Measurements from ENCODE around the gene FGF22.

FGF22 gene

GRCh38 chr19:670609-671075 lies 31.0 kb downstream of the FGF22 start:
- ATAC-seq = no peak
- H3K27ac Mint-ChIP-seq = no peak overlapping the region
- H3K4me1 Mint-ChIP-seq = peaks cover 8% of the 10 kb centered on the region
- H3K4me3 Mint-ChIP-seq = no peak overlapping the region
- H3K9me3 Mint-ChIP-seq = no peaks in the 10 kb centered on the region
- DNase-seq = no peak
- H3K27me3 Mint-ChIP-seq = peaks cover 27% of the 10 kb centered on the region

- Mint-ChIP-seq H3K27me3 (peaks cover 25% of the 10 kb centered on the region), H3K27ac (no peak overlapping the region), H3K4me3 (no peak overlapping the region), H3K4me1 (peaks cover 15% of the 10 kb centered on the region), H3K9me3 (no peaks in the 10 kb centered on the region)
- ATAC-seq (no peak), DNase-seq (no peak)
Measured at GRCh38 chr19:674282-675151, 34.8 kb downstream of the FGF22 start.

- Mint-ChIP-seq H3K4me3 (peak overlapping the region in 1 of 2 donors; percentile 9), H3K27me3 (peaks cover 23% of the 10 kb centered on the region), H3K27ac (no peak overlapping the region), H3K9me3 (no peaks in the 10 kb centered on the region), H3K4me1 (peaks cover 15% of the 10 kb centered on the region)
- ATAC-seq (no peak), DNase-seq (no peak)
Measured at GRCh38 chr19:676007-676338, 36.3 kb downstream of the FGF22 start.

- peaks cover 20% of the 10 kb centered on the region for H3K4me1 Mint-ChIP-seq
- H3K27me3 Mint-ChIP-seq = peaks cover 23% of the 10 kb centered on the region
- ATAC-seq (no peak), DNase-seq (no peak)
- H3K4me3 Mint-ChIP-seq = peak within 1 kb of the TSS in 1 of 2 donors; percentile 9
- H3K9me3 Mint-ChIP-seq = no peaks in the 10 kb centered on the region
- no peak within 1 kb of the TSS for H3K27ac Mint-ChIP-seq
Measured at GRCh38 chr19:676339-677105, 36.8 kb downstream of the FGF22 start, which contains the start of gene FSTL3. Gene FSTL3, plus strand, starts transcription at chr19:676392. Its CDS starts 32 bp downstream, at chr19:676424.

GRCh38 chr19:677201-677600 lies 37.5 kb downstream of the FGF22 start:
- peaks cover 23% of the 10 kb centered on the region for H3K27me3 Mint-ChIP-seq
- H3K4me1 Mint-ChIP-seq = peaks cover 23% of the 10 kb centered on the region
- ATAC-seq (no peak), DNase-seq (no peak)
- no peak overlapping the region for H3K27ac Mint-ChIP-seq
- no peak overlapping the region for H3K4me3 Mint-ChIP-seq
- H3K9me3 Mint-ChIP-seq = no peaks in the 10 kb centered on the region

GRCh38 chr19:677601-678436 lies 38.1 kb downstream of the FGF22 start:
- DNase-seq (no peak), ATAC-seq (no peak)
- H3K4me3 Mint-ChIP-seq = peak overlapping the region in 1 of 2 donors; percentile 19
- H3K9me3 Mint-ChIP-seq = no peaks in the 10 kb centered on the region
- no peak overlapping the region for H3K27ac Mint-ChIP-seq
- peaks cover 23% of the 10 kb centered on the region for H3K4me1 Mint-ChIP-seq
- peaks cover 23% of the 10 kb centered on the region for H3K27me3 Mint-ChIP-seq

- no peaks in the 10 kb centered on the region for H3K9me3 Mint-ChIP-seq
- H3K27ac Mint-ChIP-seq = peak overlapping the region in 1 of 2 donors; percentile 59
- DNase-seq (no peak), ATAC-seq (no peak)
- peaks cover 23% of the 10 kb centered on the region for H3K4me1 Mint-ChIP-seq
- peaks cover 18% of the 10 kb centered on the region for H3K27me3 Mint-ChIP-seq
- H3K4me3 Mint-ChIP-seq = peak overlapping the region; percentile 74 to 76
Measured at GRCh38 chr19:678791-679388, 39.2 kb downstream of the FGF22 start.

- Mint-ChIP-seq H3K27ac (peak overlapping the region in 1 of 2 donors; percentile 59), H3K27me3 (peaks cover 13% of the 10 kb centered on the region), H3K4me3 (peak overlapping the region; percentile 74 to 76), H3K4me1 (peaks cover 23% of the 10 kb centered on the region), H3K9me3 (no peaks in the 10 kb centered on the region)
- DNase-seq (peak in 1 of 2 donors; percentile 43), ATAC-seq (peak; percentile 29)
Measured at GRCh38 chr19:679418-680286, 40.0 kb downstream of the FGF22 start.

GRCh38 chr19:680287-681028 lies 40.8 kb downstream of the FGF22 start:
- DNase-seq (peak; percentile 97 to 99), ATAC-seq (peak; percentile 86)
- peak overlapping the region; percentile 86 to 88 for H3K4me3 Mint-ChIP-seq
- peaks cover 5% of the 10 kb centered on the region for H3K27me3 Mint-ChIP-seq
- H3K4me1 Mint-ChIP-seq = peaks cover 17% of the 10 kb centered on the region
- no peaks in the 10 kb centered on the region for H3K9me3 Mint-ChIP-seq
- H3K27ac Mint-ChIP-seq = peak overlapping the region; percentile 98 to 99

GRCh38 chr19:681029-682019 lies 41.6 kb downstream of the FGF22 start:
- ATAC-seq = no peak
- peak in 1 of 2 donors; percentile 51 for DNase-seq
- peak overlapping the region; percentile 98 to 99 for H3K27ac Mint-ChIP-seq

GRCh38 chr19:682678-683320 lies 43.1 kb downstream of the FGF22 start:
- no peak for ATAC-seq

More at GRCh38 chr19:681029-682019, 41.6 kb downstream of the FGF22 start:
- peak overlapping the region; percentile 86 to 88 for H3K4me3 Mint-ChIP-seq
- H3K9me3 Mint-ChIP-seq = no peaks in the 10 kb centered on the region
- H3K4me1 Mint-ChIP-seq = peaks cover 14% of the 10 kb centered on the region
- no peaks in the 10 kb centered on the region for H3K27me3 Mint-ChIP-seq

GRCh38 chr19:685454-685931 lies 45.8 kb downstream of the FGF22 start:
- Mint-ChIP-seq H3K27me3 (no peaks in the 10 kb centered on the region), H3K9me3 (no peaks in the 10 kb centered on the region), H3K4me1 (peaks cover 8% of the 10 kb centered on the region), H3K27ac (no peak overlapping the region), H3K4me3 (no peak overlapping the region)
- DNase-seq (no peak), ATAC-seq (no peak)

More at GRCh38 chr19:682678-683320, 43.1 kb downstream of the FGF22 start:
- peaks cover 14% of the 10 kb centered on the region for H3K4me1 Mint-ChIP-seq
- no peak overlapping the region for H3K4me3 Mint-ChIP-seq
- no peaks in the 10 kb centered on the region for H3K9me3 Mint-ChIP-seq
- no peak for DNase-seq
- H3K27ac Mint-ChIP-seq = no peak overlapping the region
- H3K27me3 Mint-ChIP-seq = no peaks in the 10 kb centered on the region
